Measurements from ENCODE around the gene CD22. TPM values are rescaled to one million over a fixed set of nuclear protein-coding genes. Genes with fewer than 3 reads are reported as not detected.

Gene CD22
- total RNA-seq, 1 experiment from 2014 or later: not detected

DNA sequence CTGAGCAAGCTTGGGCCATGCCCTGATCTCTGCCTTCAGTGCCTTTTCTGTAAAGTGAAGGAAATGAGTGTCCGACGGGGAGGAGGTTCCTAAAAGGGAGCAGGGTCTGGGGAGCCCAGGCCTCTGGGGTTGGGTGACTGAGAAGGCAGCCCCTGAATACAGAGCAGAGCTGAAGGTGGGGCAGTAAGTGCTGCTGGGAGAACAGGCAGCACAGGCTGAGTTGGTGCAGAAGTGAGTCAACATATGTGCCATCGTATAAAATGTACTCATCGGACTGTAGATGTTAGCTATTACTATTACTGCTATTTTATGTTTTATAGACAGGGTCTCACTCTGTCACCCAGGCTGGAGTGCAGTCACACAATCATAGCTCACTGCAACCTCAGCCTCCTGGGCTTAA is 47.7 kb upstream of the CD22 start:
- H3K9me3 Mint-ChIP-seq: no peaks in the 10 kb centered on the region
- H3K56ac ChIP-seq (ENCODE audit: insufficient read length, low read depth, low read length): no peak overlapping the region
- H2BK15ac ChIP-seq (ENCODE audit: low read depth, low read length): no peak overlapping the region
- H3K79me1 ChIP-seq (ENCODE audit: insufficient read depth, low read depth, low read length, poor library complexity, severe bottlenecking): no peaks in the 10 kb centered on the region
- H3K27ac ChIP-seq (ENCODE audit: insufficient read length, low read depth, low read length): no peak overlapping the region
- H3K27me3 Mint-ChIP-seq (ENCODE audit: low read depth): peaks cover 20% of the 10 kb centered on the region
- peaks cover 11 to 19% of the 10 kb centered on the region in 2 experiments for H3K4me1 Mint-ChIP-seq
- H2BK12ac ChIP-seq (ENCODE audit: insufficient read length, low read depth, low read length): no peak overlapping the region
- TF ChIP-seq, protein P1, sequence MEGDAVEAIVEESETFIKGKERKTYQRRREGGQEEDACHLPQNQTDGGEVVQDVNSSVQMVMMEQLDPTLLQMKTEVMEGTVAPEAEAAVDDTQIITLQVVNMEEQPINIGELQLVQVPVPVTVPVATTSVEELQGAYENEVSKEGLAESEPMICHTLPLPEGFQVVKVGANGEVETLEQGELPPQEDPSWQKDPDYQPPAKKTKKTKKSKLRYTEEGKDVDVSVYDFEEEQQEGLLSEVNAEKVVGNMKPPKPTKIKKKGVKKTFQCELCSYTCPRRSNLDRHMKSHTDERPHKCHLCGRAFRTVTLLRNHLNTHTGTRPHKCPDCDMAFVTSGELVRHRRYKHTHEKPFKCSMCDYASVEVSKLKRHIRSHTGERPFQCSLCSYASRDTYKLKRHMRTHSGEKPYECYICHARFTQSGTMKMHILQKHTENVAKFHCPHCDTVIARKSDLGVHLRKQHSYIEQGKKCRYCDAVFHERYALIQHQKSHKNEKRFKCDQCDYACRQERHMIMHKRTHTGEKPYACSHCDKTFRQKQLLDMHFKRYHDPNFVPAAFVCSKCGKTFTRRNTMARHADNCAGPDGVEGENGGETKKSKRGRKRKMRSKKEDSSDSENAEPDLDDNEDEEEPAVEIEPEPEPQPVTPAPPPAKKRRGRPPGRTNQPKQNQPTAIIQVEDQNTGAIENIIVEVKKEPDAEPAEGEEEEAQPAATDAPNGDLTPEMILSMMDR (conservative IDR thresholded peaks at IDR 0.05): no peak
- no peak overlapping the region for H3K14ac ChIP-seq (ENCODE audit: insufficient read depth, low read length)
- no peak overlapping the region for H3K4me2 ChIP-seq (ENCODE audit: insufficient read depth, insufficient read length, low read length)
- H2AFZ ChIP-seq (ENCODE audit: low read length): no peak overlapping the region
- no peak overlapping the region for H3K9ac ChIP-seq (ENCODE audit: extremely low read depth, insufficient read length, low read length)
- H3K36me3 Mint-ChIP-seq (ENCODE audit: insufficient read depth in 1 of 3, low read depth in 3 of 3): peaks cover 6 to 24% (median 19%) of the 10 kb centered on the region in 3 experiments; a peak in 6 of 7 replicates
- no peaks in the 10 kb centered on the region for H4K20me1 ChIP-seq (ENCODE audit: control insufficient read depth, insufficient read depth, insufficient read length)
- no peaks in the 10 kb centered on the region for H3K27me3 ChIP-seq (ENCODE audit: insufficient read depth, low read length)
- no peaks in the 10 kb centered on the region; the same call in 1 of the 2 replicates for H3K4me1 ChIP-seq (ENCODE audit: insufficient read depth, low read length)
- H3K23ac ChIP-seq (ENCODE audit: insufficient read length, low read depth, low read length): no peak overlapping the region
- H3K4ac ChIP-seq (ENCODE audit: low read depth, low read length): no peak overlapping the region
- H2AK5ac ChIP-seq (ENCODE audit: insufficient read length, low read length): no peak overlapping the region
- no peaks in the 10 kb centered on the region for H3K79me2 ChIP-seq (ENCODE audit: insufficient read depth, low read length)
- no CpG with 5 or more reads among the region's 4 CpGs for WGBS (ENCODE audit: extremely low coverage, insufficient read length, low lambda C conversion rate)
- H4K91ac ChIP-seq (ENCODE audit: insufficient read length, low read depth, low read length): no peak overlapping the region
- no peak overlapping the region for H2BK20ac ChIP-seq (ENCODE audit: low read depth, low read length, poor library complexity, severe bottlenecking)
- no peak overlapping the region for H4K8ac ChIP-seq (replicated peaks; ENCODE audit: insufficient read length, low read depth, low read length)
- no peak overlapping the region for H3T11ph ChIP-seq (ENCODE audit: low read length)
- no peak overlapping the region for H2BK120ac ChIP-seq (ENCODE audit: low read depth, low read length, poor library complexity, severe bottlenecking)
- no peak overlapping the region for H3K18ac ChIP-seq (ENCODE audit: insufficient read length, low read depth, low read length)
- no peak for DNase-seq
- no peak overlapping the region for H4K5ac ChIP-seq (ENCODE audit: insufficient read length, low read depth, low read length)
- peaks cover 6% of the 10 kb centered on the region for H3K23me2 ChIP-seq (ENCODE audit: insufficient read length, low read depth, low read length, poor library complexity, severe bottlenecking)
- no peaks in the 10 kb centered on the region for H3K9me3 ChIP-seq (ENCODE audit: control insufficient read depth, low read depth, low read length)
- peak overlapping the region in 2 of 3 experiments; percentile 23 to 34; a peak in 2 of 7 replicates for H3K27ac Mint-ChIP-seq
- H3K4me3 Mint-ChIP-seq: no peak overlapping the region
- no peak overlapping the region for H2BK5ac ChIP-seq (ENCODE audit: insufficient read length, low read length)

Data from H9 (cell line).